GM18868 (cell line): ENCODE data around the gene IRAK2.
A peak's percentile ranks its signal among the peaks of the same experiment; 100 is the strongest.

Experiments
- ATAC-seq: cut with Tn5 transposase; IDR thresholded peaks from one replicate; pipeline ENCODE4 v1.9.1; 2021; ENCODE audit warnings: mild to moderate bottlenecking, moderate library complexity; ENCODE audit not compliant: unreplicated experiment

Gene IRAK2

DNA sequence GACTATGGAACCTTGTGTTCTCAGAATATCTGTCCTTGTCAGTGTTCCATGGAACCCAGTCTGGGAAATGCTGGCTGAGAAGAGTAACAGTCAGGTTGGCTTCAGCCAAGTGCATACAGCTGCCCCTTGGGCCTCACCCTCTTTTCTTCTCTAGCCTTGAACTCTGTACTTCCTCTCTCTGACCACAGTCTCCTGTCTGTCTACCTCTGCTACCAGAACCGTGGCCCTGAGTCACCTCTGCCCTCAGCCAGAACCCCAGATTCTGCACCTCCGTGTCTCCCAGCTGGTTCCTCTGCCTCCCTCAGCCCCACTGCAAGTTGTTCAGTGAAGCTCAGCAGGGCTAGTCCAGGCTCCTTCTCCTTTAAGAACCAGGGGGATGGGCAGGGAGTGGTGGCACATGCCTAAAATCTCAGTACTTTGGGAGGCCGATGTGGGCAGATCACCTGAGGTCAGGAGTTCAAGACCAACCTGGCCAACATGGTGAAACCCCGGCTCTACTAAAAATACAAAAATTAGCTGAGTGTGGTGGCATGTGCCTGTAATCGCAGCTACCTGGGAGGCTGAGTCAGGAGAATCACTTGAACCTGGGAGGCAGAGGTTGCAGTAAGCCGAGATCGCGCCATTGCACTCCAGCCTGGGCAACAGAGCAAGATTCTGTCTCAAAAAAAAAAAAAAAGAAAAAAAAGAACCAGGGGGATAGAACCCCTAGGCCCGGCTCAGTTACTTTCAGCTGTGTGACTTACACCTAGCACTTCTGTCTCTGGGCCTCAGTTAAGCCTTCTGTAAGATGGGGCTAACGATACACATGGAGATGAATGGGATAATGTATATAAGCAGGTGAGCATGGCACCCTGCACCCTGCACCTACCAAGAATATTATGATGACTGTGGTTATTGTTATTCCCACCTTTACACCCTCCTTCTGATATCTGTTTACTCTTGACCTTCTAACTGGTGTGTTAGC, 59.2 kb downstream of the IRAK2 start:
- ATAC-seq = no peak

DNA sequence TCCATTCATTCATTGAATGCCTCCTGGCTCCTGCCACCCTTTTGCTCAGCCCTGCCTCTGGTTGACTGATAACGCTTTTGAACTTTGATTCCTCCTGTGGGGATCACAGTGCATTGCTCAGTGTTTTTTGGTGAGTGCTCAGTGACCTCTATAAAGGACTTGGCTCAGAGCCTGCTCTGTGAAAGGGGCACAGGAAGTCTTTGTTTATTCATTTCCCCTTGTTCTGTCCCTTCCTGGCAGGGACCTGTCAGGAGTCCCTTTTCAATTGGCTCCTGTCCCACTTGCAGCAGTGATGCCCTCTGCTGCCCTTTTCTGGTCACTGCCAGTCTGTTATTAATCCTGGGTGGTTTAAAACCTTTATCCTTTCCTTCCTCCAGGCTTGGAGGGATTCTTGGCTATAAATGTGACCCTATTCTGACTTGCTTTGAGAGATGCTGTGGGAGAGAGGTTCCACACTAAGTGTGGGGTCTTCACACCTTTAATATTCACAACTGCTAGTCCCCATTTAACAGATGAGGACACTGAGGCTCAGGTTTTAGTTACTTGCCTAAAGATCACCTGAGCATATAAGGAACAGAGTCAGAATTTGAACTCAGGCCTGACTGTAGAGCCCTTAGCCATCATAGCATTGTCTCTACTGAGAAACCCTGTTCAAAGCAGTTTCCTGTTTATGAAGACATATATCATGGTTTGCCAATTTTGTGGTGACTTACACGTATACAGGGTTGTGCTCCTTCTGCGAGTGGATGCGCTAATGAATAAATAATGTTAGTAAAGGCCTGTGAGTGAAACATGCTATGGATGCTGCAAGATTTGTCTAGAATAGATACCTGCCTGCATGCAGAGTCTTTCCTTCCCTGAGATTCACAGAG, 60.3 kb downstream of the IRAK2 start:
- peak; percentile 57 for ATAC-seq

DNA sequence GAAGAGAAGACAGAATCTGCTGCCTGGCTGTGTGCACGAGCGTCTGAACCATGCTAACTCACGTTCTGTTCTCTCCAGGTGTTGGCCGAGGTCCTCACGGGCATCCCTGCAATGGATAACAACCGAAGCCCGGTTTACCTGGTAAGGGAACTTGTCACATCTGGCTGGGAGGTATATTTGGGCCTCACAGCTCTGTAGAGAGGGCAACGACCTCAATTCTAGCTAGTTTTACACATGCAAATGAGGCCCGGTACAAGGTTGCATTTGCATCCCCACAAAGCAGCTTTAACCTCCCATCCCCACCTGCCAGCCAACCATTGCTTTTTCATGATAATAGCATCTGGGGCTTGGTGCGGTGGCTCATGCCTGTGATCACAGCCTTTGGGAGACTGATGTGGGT, 61.6 kb downstream of the IRAK2 start:
- no peak for ATAC-seq

DNA sequence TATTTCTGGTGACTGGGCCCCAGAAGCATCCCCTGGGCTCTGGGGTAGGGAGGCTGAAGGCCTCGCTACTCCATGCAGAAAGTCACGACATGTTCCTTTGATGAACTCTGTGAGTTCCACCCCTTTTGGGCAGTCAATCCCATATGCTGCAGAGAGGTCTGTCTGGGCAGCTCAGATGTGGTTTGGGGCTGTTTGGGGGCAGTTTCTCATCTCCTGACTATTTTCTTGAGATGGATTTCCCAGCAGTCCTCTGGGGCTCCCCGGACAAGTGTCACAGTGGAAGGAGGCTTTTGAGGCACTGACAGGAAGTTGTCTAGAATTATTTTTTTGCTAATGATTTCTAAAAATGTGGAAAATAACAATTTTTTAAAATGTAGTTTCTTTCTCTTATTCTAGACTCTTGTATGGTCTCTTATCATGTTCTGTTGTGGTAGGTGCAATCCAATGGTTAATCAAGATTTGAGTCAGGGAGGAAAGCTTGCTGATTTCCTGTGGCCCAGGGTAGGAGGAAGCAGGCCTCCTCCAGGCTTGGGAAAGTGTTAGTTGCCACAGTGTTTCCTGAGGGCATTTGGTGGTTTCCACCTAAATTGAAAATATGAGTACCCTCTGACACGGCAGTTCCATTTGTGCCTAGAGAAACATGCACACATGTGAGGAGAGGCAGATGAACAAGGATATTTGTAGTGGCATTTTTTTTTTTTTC, 63.7 kb downstream of the IRAK2 start:
- peak; percentile 46 for ATAC-seq

DNA sequence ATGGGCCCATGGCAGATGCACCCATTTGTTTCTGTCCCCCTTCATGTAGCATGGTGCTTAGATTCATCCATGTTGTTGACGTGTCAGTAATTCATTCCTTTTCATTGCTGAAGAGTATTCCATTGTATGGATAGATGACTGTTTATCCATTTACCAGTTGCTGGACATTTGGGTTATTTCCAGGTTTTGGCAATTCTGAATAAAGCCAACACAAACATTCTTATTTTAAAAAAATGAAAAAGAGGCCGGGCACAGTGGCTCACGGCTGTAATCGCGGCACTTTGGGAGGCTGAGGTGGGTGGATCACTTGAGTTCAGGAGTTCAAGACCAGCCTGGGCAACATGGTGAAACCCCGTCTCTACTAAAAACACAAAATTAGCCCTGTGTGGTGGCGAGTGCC, 64.9 kb downstream of the IRAK2 start:
- no peak for ATAC-seq

DNA sequence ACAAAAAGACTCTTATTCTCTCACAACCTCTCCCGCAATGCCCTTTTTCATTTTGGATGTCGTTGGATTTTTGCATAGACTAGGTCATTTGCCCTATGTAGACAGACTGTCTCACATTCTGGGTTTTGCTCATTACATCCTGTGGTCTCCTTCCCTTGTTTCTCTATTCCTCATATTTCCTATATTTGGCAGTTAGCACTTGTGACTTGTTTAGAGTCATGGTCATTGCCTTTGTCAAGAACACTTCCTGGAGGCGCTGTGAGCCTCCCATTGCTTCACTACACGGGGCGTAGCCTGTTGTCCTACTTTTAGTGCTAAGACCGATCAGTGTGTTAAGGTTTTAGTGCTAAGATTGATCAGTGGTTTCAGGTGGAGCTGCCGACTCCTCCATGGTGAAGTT, 67.4 kb downstream of the IRAK2 start:
- no peak for ATAC-seq

DNA sequence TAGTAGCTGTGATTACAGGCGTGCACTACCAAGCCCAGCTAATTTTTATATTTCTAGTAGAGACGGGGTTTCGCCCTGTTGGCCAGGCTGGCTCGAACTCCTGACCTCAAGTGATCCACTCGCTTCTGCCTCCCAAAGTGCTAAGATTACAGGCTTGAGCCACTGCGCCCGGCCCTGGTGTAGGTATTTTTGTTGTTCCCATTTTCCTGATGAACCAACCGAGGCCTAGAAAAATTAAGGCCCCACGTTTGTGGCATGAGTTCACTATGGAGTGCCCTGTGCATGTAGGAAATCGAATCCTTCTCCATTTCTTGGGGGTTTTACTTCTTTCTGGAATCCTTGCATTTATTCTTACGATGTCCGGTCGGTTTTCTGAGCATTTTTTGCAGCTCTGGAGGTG, 69.3 kb downstream of the IRAK2 start:
- no peak for ATAC-seq

DNA sequence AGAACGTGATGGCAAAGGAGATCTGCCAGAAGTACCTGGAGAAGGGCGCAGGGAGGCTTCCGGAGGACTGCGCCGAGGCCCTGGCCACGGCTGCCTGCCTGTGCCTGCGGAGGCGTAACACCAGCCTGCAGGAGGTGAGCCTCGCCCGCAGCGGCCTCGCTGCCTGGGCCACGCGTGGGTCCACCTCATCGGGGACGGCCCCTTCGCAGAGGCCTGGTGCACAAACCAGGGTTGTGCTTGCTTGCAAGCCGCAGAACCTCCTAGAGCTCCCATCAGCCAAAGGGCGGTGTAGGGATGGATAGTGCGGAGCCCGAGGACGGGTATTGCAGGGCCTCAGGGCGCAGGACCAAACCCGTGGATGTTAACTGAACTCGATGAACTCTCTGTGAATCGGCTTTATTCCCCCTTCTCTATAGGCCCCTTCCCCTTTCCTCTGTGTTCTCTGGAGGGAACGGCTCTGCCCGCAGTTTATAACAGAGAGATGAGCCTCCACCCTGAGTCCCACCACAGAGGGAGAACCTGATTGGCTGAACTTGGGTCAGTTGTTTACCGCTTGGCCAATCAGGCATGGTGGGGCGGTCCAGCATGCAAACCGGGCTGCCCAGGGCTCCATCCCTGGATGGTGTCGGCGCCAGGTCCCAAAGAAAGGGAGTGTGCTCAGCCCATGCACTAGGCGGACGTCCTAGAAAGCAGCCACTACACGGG, 70.0 kb downstream of the IRAK2 start:
- ATAC-seq = no peak

DNA sequence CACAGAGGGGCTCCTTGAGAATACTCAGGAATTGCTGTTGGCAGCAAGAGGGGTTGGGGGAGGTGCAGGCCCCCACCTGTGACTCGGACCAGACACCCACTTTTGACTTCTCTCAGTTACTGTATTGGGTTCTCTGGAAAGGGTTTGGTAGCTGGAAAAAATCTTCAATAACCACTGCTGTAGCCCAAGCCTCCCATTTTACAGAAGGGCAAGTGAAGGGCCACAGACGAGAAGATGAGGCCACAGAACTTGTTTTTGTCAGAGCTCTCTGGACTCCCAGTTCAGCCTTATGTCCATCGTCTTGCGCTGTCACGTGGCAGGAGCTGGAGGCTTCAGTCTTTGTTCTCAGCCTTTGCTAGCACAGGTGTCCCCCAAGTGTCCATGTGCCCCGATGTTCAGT, 70.8 kb downstream of the IRAK2 start:
- ATAC-seq = no peak

DNA sequence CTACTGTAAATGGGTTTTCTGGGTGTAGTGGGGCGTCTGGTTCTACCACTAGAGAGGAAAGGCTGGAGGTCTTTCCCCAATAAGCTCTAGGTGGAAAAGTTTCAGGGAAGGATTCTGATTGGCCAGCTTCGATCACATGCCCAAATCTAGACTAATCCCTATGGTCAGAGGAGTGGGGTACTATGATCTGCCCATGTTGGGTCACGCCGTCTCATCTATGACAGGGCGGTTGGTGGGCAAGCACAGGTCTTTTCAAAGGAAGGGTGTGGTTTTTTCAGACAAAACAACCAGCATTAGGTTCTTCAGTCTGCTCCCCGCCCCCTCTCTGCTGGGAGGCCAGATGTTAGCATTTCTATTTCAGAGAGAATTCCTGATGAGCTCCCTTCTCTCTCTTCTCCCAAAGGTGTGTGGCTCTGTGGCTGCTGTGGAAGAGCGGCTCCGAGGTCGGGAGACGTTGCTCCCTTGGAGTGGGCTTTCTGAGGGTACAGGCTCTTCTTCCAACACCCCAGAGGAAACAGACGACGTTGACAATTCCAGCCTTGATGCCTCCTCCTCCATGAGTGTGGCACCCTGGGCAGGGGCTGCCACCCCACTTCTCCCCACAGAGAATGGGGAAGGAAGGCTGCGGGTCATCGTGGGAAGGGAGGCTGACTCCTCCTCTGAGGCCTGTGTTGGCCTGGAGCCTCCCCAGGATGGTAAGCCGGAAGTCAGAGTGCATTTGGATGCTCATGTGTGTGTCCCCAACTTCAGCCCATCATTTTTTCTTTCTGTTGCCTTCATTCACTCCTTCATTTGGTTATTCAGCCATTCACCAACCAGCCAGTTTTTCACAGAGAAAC, 73.8 kb downstream of the IRAK2 start:
- ATAC-seq = no peak

DNA sequence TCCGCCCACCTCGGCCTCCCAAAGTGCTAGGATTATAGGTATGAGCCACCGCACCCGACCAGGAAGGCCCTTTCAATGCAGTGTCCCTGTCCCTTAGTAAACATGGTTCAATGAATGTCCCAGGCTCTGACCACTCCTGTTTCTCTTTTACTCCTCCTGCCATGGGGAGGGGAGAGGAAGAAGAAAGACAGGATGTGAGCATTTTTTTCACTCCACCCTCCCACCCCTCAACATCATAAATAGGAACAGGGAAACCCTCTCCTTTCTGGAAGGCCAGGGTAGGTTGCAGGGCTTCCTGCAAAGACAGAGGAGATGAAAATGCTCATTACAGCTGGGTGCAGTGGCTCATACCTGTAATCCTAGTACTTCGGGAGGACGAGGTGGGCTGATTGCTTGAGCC, 76.1 kb downstream of the IRAK2 start:
- no peak for ATAC-seq

DNA sequence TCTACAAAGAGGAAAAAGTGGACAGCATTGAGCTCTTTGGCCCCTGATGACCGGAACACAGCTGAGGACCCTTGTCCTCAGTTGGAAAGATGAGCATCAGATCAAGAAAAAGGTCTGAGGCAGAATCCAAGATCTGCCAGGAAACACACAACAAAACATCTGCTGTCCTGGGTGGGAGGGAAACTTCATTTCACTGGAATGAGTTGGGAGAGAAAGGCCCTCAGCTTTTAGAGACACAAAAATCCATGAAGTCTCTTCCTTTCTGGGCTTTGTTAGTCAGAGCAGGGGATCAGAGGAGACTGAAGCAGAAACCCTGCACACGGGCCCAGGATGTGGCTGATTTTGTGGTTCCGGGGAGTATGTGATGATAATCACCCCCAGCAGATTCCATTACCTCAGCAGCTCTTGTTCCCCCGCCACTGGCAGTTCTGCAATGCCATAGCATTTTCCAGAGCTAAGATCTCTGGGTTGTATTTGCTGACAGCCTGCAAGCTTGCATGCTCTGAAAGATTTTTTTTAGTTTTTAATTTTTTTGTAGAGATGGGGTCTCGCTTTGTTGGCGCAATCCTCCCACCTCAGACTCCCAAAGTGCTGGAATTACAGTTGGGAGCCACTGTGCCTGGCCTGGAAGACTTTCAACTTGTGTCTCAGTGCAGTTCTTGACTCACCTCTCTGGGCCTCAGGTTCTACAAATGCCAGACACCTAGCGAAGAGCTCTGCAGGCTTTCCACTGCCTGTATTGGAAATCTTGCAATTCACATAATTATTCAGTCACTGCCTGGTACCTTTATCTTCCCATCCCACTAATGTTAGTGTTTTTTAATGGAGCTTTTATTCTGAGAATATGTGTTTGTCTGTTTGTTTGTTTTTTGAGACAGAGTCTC, 77.7 kb downstream of the IRAK2 start:
- ATAC-seq = no peak

DNA sequence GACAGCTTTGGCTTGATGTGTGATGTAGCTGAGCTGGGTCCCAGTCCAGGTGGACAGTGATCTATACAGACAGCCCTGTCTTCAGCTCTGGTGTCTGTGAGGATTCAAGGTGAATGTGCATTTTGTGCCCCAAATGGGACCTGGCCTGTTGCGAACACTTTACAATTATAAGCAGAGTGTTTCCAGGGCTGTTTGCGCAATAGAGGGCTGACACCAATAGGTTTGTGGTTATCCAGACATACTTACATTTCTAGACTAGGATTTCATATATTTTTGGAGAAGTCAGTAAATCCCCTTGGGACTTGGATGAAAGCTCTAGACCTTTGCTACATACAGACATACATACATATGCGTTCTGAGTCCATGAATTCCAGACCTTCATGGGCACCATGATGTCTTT, 79.3 kb downstream of the IRAK2 start:
- no peak for ATAC-seq

DNA sequence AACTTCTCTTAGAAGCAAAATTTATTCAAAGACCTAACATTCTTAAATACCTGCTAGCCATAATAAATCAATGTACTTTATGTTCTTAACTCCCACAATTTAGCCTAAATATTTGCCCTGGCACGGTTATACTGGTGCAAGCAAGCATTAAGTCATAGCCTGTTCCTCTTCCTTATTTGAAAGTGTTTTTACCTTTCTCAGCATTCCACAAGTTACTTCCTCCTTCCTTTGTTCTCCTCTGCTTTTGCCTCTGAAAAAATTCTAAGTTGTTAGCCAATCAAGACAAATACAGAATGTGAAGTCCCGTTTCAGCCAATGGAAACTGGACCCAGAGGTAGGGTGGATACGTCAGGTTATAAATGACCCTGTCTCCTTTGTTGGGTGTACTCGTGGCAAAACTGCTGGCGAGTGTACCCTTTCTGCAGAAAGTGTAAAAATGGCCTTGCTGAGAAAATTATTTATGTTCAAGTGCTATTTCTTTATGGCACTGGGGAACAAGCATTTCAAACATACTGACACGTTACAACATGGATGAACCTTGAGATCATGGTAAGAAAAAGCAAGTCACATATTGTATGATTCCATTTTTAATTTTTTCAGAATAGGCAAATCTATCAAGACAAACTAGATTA, 80.5 kb downstream of the IRAK2 start:
- no peak for ATAC-seq

DNA sequence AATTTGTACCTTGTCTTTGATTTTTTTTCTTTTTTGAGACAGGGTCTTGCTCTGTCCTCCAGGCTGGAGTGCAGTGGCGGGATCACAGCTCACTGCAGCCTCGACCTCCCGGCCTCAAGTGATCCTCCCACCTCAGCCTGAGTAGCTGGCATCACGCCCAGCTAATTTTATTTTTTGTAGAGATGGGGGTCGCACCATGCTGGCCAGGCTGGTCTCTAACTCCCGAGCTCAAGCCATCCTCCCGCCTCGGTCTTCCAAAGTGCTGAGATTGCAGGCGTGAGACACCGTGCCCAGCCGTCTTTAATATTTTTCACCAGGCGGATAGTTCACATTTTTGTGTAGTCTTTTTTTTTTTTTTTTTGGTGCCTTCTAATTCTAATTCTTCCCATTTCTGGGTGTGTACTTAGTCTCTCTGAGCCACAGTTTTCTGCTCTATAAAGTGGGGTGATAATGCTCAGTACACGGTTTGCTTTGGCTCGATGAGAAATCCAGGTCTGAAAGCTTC, 83.0 kb downstream of the IRAK2 start:
- no peak for ATAC-seq

DNA sequence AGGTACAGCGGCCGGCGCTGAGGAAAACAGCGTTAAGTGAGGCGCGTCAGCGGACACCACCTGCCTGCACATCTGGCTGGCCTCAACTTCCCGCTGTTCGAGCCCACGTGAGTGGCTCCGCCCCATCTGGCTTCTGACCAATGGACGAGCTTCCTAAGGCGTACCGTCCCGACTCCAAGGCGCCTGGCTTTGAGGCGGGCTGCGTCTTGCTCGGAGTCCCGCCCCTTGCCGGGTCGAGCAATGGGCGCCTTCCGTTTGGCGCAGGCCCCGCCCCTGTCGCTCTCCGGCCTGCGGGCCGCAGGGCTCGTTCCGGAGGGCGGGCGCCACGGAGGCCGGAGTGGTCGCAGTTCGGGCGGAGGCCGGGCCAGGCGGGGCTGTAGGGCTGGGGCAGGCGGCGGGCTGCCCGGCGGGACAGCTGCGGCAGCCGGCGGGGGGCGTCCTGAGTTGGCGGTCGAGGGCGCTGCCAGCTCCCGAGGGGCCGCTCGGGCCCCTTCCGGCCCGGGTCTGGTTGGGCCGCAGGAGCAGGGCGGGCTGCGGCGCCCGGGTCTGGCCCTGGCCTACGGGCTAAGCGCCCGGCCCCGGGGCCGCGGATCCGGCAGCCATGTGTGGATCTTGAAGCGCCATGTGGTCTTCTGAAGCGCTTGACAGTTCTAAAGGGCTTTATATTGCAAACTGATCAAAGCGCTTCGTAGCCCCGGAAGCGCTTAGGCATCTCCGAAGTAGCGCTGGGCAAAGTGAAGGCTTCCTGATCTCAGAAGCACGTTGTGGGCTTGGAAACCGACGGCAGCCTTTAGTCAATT, 83.7 kb downstream of the IRAK2 start, which contains the start of gene TATDN2:
TSS of gene TATDN2 (plus strand) at position 276 of the 800 bp plus-strand sequence. CDS start 742 bp downstream, outside the sequence.
- peak; percentile 96 for ATAC-seq
